Adrenal gland (tissue), 5 donors: ENCODE measurements around the gene SPO11.

Source experiments
- POLR2A ChIP-seq, 2 donors: fragments of 450-650 bp; IDR thresholded peaks; one replicate each; pipeline ENCODE4 v1.6.1; 2017; ENCODE audit warnings: antibody characterized with exemption in 2 of 2, mild to moderate bottlenecking in 2 of 2, moderate library complexity in 1 of 2
- TF ChIP-seq, protein P1 (sequence below), 6 experiments: fragments of 450-650 bp in 4 of 6; fragments of 200-600 bp in 2 of 6; sonication (generic) in 1 of 6; IDR thresholded peaks; 1 replicate in 5 of 6; 2 replicates in 1 of 6; pipeline versions ENCODE4 v1.5.1 to v1.8.0; 2016 to 2021; ENCODE audit warnings: antibody characterized with exemption in 6 of 6, mild to moderate bottlenecking in 2 of 6, moderate library complexity in 1 of 6
- donor health status: DM: no; HTN: no; CAD: no.

DNA sequence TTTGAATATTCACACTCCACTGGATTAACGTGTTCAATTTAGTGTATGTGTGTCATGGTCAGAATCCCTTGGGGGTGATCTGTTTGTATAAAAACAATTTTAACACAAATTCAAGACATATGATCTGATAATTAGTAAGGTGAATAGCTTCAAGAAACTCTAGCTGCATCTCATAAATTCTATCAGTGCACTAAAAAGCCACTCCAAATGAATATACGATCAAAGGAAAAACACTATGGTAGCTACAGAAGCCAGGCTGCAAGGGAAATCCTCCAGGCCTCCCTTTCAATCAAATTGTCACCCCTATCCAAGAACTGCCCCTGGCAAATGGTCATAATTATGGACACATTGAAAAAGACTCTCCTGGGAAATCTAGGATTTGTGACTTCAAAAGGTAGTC, 12.1 kb downstream of the SPO11 start:
- TF ChIP-seq, protein P1, sequence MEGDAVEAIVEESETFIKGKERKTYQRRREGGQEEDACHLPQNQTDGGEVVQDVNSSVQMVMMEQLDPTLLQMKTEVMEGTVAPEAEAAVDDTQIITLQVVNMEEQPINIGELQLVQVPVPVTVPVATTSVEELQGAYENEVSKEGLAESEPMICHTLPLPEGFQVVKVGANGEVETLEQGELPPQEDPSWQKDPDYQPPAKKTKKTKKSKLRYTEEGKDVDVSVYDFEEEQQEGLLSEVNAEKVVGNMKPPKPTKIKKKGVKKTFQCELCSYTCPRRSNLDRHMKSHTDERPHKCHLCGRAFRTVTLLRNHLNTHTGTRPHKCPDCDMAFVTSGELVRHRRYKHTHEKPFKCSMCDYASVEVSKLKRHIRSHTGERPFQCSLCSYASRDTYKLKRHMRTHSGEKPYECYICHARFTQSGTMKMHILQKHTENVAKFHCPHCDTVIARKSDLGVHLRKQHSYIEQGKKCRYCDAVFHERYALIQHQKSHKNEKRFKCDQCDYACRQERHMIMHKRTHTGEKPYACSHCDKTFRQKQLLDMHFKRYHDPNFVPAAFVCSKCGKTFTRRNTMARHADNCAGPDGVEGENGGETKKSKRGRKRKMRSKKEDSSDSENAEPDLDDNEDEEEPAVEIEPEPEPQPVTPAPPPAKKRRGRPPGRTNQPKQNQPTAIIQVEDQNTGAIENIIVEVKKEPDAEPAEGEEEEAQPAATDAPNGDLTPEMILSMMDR (IDR thresholded peaks at IDR 0.05), result no peak
- no peak for TF ChIP-seq POLR2A (IDR thresholded peaks at IDR 0.05)
